PC-3 (cell line): ENCODE measurements around the gene ADORA2B. TPM values are rescaled to one million over a fixed set of nuclear protein-coding genes. Genes with fewer than 3 reads are reported as not detected.
"Not testable (repeated sequence)": the region's sequence is repeated elsewhere in the genome, so short reads cannot be mapped to it uniquely, and the experiment has no call there.

ENCODE experiments used
- ATAC-seq: fragments of 200-7000 bp; cut with Tn5 transposase; 2 replicates; pipeline ENCODE4 v1.9.1; 2020; ENCODE audit warnings: mild to moderate bottlenecking, moderate library complexity
- BruUV-seq: library from RNA; stranded (reverse); fragments of 400-500 nt; replicated peaks from 2 replicates; lab custom pipeline; 2021; lab: Mats Ljungman, UMichigan
- CTCF ChIA-PET: fragments of 300-600 bp; sonication (Branson Sonifier 250); formaldehyde crosslinking; loops from one replicate; lab custom pipeline; 2022; ENCODE audit warnings: antibody characterized with exemption; lab: Charles Lee
- POLR2A ChIA-PET: fragments of 300-600 bp; sonication (Branson Sonifier 250); formaldehyde crosslinking; loops from one replicate; lab custom pipeline; 2022; ENCODE audit warnings: antibody characterized with exemption; ENCODE audit not compliant: unreplicated experiment; lab: Charles Lee
- DNase-seq: peaks from one replicate; pipeline ENCODE4 v3.0.0-alpha.2; 2015
- H2AFZ ChIP-seq: fragments of 300-600 bp; sonication (generic); 2 replicates; pipeline ENCODE4 v1.6.0; 2016; ENCODE audit warnings: antibody characterized with exemption, low read length
- H3F3A ChIP-seq: fragments of 300-600 bp; sonication (generic); one replicate; pipeline ENCODE4 v1.6.0; 2017; ENCODE audit warnings: antibody characterized with exemption, low read length, control low read depth, mild to moderate bottlenecking; ENCODE audit not compliant: unreplicated experiment
- H3K27ac ChIP-seq: fragments of 300-600 bp; sonication (generic); 2 replicates; pipeline ENCODE4 v1.5.1; 2016; ENCODE audit warnings: mild to moderate bottlenecking, low read length
- H3K27me3 ChIP-seq: fragments of 300-600 bp; sonication (generic); 2 replicates; pipeline ENCODE4 v1.6.1; 2016; ENCODE audit warnings: low read length, mixed read lengths
- H3K36me3 ChIP-seq: fragments of 300-600 bp; sonication (generic); 2 replicates; pipeline ENCODE4 v1.6.1; 2016; ENCODE audit warnings: low read depth, mixed run types, low read length, mixed read lengths
- H3K4me1 ChIP-seq: fragments of 300-600 bp; sonication (generic); 2 replicates; pipeline ENCODE4 v1.5.1; 2016; ENCODE audit warnings: low read length; ENCODE audit not compliant: insufficient read depth
- H3K4me2 ChIP-seq: fragments of 300-600 bp; sonication (generic); 2 replicates; pipeline ENCODE4 v1.6.0; 2016; ENCODE audit warnings: low read length
- H3K4me3 ChIP-seq: fragments of 300-600 bp; sonication (generic); 2 replicates; pipeline ENCODE4 v1.5.1; 2016; ENCODE audit warnings: mild to moderate bottlenecking, low read length, mixed read lengths
- H3K79me2 ChIP-seq: fragments of 300-600 bp; sonication (generic); 2 replicates; pipeline ENCODE4 v1.6.1; 2017; ENCODE audit warnings: low read length, mixed read lengths
- H3K9ac ChIP-seq: fragments of 300-600 bp; sonication (generic); 2 replicates; pipeline ENCODE4 v1.6.0; 2016; ENCODE audit warnings: mild to moderate bottlenecking, low read length
- H3K9me2 ChIP-seq: fragments of 300-600 bp; sonication (generic); replicated peaks from 2 replicates; pipeline ENCODE4 v1.6.1; 2016; ENCODE audit warnings: mixed run types, low read length, mixed read lengths
- H3K9me3 ChIP-seq: fragments of 300-600 bp; sonication (generic); 2 replicates; pipeline ENCODE4 v1.6.1; 2016; ENCODE audit warnings: low read length, mixed read lengths
- H4K20me1 ChIP-seq: fragments of 300-600 bp; sonication (generic); 2 replicates; pipeline ENCODE4 v1.6.1; 2016; ENCODE audit warnings: low read length, mixed read lengths
- CTCF ChIP-seq: fragments of 300-600 bp; sonication (generic); conservative IDR thresholded peaks from 2 replicates; pipeline ENCODE4 v1.5.1; 2017; ENCODE audit warnings: antibody characterized with exemption, low read depth, mild to moderate bottlenecking, low read length
- EZH2 ChIP-seq: fragments of 300-600 bp; sonication (generic); IDR thresholded peaks from one replicate; pipeline ENCODE4 v1.6.1; 2017; ENCODE audit warnings: antibody characterized with exemption, mild to moderate bottlenecking, low read length; ENCODE audit not compliant: unreplicated experiment
- EZH2phosphoT487 ChIP-seq: fragments of 300-600 bp; sonication (generic); IDR thresholded peaks from 2 replicates; pipeline ENCODE4 v1.6.1; 2018; ENCODE audit warnings: mild to moderate bottlenecking, antibody characterized with exemption, low read length, borderline replicate concordance
- intact Hi-C: fragments of 100-400 bp; cut with micrococcal nuclease; formaldehyde crosslinking; loops from 2 replicates; pipeline ENCODE4 v1.9.0; 2023
- total RNA-seq: library from RNA; depleted of rRNA; stranded (reverse); fragments of >200 nt; gene quantifications from 2 replicates; pipeline ENCODE4 v1.2.3, GENCODE V29; 2014

Gene ADORA2B
- total RNA-seq, 1 experiment from 2014 or later: 118 TPM

- H3K27ac ChIP-seq: no peak overlapping the region
- ChIA-PET POLR2A (no interaction called here), CTCF (no interaction called here)
- no peak overlapping the region for H3K9ac ChIP-seq
- TF ChIP-seq EZH2: no peak
- no peak for TF ChIP-seq CTCF
- TF ChIP-seq EZH2phosphoT487: no peak
- H3K4me3 ChIP-seq: no peak overlapping the region
- ATAC-seq: no peak
- intact Hi-C loops: no loop called here
- no peak overlapping the region for H3K4me2 ChIP-seq
- BruUV-seq: no TSS peak
- H2AFZ ChIP-seq: no peak overlapping the region
- H3F3A ChIP-seq: no peaks in the 10 kb centered on the region
- DNase-seq: no peak
- H3K79me2 ChIP-seq: no peaks in the 10 kb centered on the region
- H4K20me1 ChIP-seq: no peaks in the 10 kb centered on the region
- no peaks in the 10 kb centered on the region for H3K27me3 ChIP-seq
- H3K9me3 ChIP-seq: no peaks in the 10 kb centered on the region
- H3K36me3 ChIP-seq: no peaks in the 10 kb centered on the region
- H3K4me1 ChIP-seq: peaks cover 3% of the 10 kb centered on the region; the same call in 1 of the 2 replicates
- no peaks in the 10 kb centered on the region for H3K9me2 ChIP-seq
Measured at GRCh38 chr17:15900871-15901270, 44.1 kb upstream of the ADORA2B start.

DNA sequence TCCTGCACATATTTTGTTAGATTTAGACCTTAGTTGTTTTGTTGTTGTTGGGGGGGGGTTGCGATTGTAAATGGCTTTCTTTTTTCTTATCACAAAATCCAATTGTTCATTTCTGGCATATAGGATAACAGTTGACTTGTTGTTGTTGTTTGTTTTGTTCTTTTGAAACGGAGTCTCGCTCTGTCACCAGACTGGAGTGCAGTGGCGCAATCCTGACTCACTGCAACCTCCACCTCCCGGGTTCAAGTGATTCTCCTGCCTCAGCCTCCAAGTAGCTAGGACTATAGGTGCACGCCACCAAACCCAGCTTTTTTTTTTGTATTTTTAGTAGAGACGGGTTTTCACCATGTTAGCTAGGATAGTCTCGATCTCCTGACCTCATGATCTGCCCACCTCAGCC lies 39.7 kb upstream of the ADORA2B start:
- H3K27ac ChIP-seq, ATAC-seq, H3K4me1 ChIP-seq, H3K9ac ChIP-seq, H3K4me2 ChIP-seq, H3K36me3 ChIP-seq, H3K9me3 ChIP-seq, H4K20me1 ChIP-seq, DNase-seq, BruUV-seq, H3K27me3 ChIP-seq, H3F3A ChIP-seq, H3K79me2 ChIP-seq, POLR2A ChIA-PET, intact Hi-C loops, H3K9me2 ChIP-seq, H3K4me3 ChIP-seq, H2AFZ ChIP-seq: not testable (repeated sequence)
- CTCF ChIA-PET: interaction anchor here (0.6 kb wide), 1 partner anchor 16 kb away, joined by 3 read pairs; no protein-coding TSS in a partner anchor

DNA sequence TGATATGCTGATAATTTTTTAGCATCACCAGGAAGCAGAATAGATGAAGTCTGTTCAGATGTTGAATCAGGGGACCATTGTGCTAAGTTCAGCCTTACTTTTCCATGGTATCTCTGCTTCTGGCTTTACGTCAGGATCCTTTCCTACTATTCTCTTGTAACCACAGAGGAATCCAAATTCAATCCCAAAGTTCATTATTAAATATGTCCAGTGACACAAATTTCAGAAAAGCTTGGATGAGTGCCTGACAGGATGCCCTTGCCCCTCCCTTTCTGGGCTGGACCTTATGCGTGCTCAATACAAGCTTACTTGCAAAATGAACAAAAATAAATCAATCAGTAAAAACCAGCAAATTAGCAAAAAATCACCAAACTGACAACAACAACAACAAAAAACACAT lies 37.6 kb upstream of the ADORA2B start:
- POLR2A ChIA-PET: no interaction called here
- TF ChIP-seq CTCF (no peak), EZH2 (no peak), EZH2phosphoT487 (no peak)

More for the DNA sequence above, 37.6 kb upstream of the ADORA2B start:
- BruUV-seq: no TSS peak
- no peak overlapping the region for H3K4me2 ChIP-seq
- H3F3A ChIP-seq: no peaks in the 10 kb centered on the region
- H3K9ac ChIP-seq: no peak overlapping the region
- H3K27ac ChIP-seq: no peak overlapping the region
- CTCF ChIA-PET: no interaction called here
- no peak for DNase-seq
- H2AFZ ChIP-seq: no peak overlapping the region
- no peaks in the 10 kb centered on the region for H3K79me2 ChIP-seq
- intact Hi-C loops: no loop called here
- H3K9me2 ChIP-seq: no peaks in the 10 kb centered on the region
- H3K4me3 ChIP-seq: no peak overlapping the region
- H3K4me1 ChIP-seq: peaks cover 17% of the 10 kb centered on the region
- no peaks in the 10 kb centered on the region for H3K36me3 ChIP-seq
- no peak for ATAC-seq
- H3K9me3 ChIP-seq: no peaks in the 10 kb centered on the region
- H4K20me1 ChIP-seq: no peaks in the 10 kb centered on the region
- H3K27me3 ChIP-seq: no peaks in the 10 kb centered on the region
